Stromal cell of bone marrow (primary cell): ENCODE data around the gene TPP2.

ENCODE experiments used
- DNase-seq: peaks from one replicate; pipeline ENCODE4 v3.0.0-alpha.2; 2012; ENCODE audit warnings: low read depth

The TPP2 gene

DNA sequence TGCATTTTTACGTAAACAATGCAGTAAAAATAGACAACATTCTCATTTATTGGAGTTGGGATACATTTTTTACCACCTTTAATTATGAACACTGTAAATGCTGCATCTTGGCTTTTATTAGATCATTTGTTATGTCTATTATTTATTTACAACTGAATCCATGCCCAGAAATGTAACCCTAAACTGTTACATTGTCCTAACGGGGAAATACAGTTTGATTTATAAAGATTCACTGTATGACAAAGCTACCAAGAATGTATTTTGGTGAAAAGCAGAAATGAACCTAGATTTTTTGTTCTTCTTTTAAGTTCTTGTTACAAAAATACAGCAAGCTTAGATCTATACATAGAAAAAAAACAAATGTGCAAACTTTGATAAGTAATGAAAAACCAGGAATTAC is 97.0 kb downstream of the TPP2 start:
- no peak for DNase-seq

DNA sequence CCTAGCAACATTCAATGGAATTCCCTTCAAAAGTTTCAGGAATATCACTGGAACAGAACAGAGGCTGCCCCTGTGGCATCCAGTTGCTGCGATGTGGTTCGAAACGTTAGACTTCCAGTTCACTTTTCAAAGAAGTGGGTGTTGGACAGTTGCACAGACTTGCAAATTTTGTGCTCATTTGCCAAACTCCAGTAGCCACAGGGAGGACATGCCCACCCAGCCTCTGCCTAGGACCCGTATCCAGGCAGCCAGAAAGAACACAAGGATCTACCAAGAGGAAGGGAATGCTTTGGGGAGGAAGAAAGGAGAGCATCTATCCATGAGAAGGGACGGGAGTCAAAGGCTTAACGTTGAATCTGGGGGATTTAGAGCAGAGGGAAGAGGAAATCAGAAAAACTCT is 98.2 kb downstream of the TPP2 start, which contains the start of gene METTL21C:
TSS of gene METTL21C (minus strand) at position 108 of the 400 bp plus-strand sequence. CDS start 546 bp downstream, outside the sequence.
- DNase-seq: no peak

DNA sequence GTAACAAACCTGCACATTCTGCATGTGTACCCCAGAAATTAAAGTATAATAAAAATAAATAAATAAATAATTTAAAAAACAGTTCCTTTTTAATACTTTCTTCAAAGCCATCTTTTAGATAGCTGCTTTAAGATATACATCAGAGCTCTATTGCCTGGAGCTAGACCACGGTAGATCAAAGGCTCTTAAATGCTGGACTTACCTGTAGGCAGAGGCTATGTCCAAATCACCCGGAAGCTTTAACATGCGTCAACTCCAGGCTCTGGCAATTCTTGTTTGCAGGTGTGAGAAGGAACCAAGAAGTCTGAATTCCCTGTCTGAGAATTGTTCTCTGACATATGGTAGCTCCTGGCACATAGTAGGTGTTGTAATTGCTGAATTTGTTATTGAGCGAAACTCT is 99.7 kb downstream of the TPP2 start:
- DNase-seq: no peak

DNA sequence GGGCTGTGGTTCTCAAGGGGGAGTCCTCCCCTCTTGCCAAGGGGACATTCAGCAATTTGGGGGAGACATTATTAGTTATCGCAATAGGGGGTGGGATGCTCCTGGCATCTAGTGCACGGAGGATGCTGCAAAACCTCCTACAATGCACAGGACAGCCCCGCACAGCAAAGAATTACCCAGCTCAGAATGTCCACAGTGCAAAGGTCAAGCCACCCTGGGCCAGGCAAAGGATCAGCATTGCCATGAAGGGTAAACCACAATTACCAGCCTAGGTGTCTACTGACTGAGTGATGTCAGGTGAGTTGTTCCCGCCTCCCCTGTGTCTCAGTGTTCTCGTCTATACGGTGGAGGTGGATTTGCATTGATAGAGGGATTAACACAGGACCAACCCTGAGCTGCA is 100.5 kb downstream of the TPP2 start:
- DNase-seq: no peak

DNA sequence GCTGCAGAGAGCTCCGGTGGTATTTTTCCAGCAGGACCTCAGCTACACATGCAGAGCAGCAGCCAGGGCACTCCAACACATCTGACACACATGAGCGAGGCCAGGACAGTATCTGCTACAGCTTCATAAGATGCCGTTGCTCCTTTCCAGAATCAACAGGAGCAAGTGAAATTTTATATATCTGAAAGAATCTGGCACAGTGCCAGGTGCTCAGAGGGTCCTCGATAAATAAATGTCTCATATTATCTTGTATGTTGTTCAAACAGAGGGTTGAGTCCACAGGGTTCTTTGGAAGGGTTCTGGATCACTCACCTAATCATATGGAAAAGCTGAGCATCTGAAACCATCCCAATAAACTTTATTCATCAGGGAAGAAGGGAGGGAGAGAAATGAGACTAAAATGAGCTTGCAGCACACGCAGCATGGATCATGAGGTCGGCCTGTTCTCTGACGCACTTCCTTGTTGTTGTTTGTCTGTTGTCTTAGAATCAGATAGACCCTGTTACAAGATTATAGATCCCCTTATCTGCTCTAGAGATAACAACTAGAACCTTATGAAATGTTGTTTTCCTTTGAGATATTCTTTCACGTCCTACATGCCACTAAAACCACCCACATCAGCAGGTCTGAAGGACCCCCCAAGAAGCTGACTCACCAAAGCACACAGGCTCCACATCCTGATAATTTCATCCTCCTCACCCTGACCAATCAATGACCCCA is 101.3 kb downstream of the TPP2 start:
- no peak for DNase-seq

DNA sequence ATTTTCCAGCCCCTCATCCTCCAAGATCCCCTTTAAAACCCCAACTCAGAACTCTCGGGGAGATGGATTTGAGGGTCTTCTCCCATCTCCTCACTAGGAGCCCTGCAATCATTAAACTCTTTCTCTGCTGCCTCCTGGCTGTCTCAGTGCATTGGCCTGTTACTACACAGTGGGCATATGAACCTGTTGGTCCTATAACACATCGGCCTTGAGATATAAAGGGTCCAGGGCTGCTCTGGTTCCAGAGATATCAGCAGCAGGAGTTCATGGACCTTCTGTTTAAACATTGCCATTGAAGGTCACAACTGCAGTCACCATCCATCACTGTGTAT is 101.8 kb downstream of the TPP2 start:
- DNase-seq: no peak

DNA sequence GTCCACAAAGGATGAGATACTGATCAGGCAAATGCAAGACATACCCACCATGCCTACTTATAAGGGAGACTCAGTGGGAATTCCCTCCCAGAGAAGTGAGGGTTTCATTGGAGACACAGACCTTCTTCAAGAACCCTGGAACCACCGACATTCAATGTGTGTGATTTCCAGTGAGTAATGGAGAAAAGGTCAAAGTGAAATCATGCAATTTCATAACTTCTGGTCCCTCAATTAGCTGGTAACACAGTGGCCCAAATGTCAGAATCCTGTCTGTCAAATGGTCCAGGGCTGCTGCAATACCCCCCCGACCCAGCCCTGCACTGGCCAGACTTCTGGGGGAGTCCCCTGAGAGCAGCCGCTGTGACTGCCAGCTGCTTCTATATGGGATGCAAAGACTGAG is 102.7 kb downstream of the TPP2 start:
- DNase-seq: no peak

DNA sequence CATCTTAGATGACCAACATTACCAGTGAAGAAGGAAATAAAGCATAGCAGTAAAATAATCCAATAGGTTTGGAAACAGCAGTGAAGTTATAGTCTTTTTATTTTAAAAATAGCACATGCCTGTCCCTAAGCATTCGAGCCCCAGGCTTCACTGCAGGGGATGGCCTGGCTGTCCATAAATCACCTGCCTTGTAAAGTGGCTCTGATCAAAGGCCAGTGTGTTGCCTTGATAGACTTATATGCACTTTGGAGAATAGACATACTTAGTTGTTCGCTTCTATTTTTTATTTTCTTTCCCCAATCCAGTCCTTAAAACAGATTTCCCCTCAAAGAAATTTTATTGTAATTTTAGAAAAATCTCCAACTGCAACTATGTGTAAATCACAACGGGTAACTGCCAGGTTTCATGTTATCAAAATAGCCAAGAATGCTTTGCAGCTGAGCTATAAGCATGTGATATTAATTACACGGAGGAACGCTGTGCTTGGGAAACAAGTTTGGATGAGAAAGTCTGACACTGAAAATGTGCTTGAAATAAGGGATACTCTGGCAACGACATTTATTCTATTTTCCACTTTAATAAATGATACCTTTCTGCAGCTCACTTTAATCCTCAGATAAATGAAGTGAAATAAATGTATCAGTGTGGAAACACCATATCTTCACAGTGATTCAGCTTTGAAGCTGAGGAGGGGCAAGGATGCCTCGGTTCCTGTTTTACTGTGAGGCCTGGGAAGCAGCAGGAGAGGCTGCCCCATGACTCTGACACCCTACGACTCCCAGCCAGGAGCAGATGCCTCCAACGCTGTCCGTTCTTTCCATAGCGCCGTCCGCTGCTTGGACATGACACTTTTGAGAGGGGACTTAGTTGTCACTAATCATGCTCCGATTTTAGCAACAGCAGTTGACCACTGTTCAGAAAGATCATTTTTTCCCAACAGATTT is 103.6 kb downstream of the TPP2 start:
- no peak for DNase-seq

DNA sequence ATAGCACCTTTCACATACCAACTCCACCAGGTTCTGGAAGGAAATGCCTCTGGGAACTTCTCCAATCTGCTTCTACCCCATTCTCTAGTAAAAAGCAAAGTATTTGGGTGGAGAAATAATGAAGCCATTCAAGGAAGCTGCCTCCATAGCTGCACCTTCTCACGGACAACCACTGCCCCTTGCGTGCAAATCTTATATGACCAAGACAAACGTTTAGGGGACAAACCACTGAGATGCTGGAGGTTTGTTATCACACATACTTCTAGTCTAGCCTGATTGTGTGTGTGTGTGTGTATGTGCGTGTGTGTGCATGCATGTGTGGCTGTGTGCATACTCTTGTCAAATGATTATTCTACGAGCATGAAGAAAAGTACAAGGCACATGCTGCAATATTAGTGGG is 104.5 kb downstream of the TPP2 start:
- no peak for DNase-seq

DNA sequence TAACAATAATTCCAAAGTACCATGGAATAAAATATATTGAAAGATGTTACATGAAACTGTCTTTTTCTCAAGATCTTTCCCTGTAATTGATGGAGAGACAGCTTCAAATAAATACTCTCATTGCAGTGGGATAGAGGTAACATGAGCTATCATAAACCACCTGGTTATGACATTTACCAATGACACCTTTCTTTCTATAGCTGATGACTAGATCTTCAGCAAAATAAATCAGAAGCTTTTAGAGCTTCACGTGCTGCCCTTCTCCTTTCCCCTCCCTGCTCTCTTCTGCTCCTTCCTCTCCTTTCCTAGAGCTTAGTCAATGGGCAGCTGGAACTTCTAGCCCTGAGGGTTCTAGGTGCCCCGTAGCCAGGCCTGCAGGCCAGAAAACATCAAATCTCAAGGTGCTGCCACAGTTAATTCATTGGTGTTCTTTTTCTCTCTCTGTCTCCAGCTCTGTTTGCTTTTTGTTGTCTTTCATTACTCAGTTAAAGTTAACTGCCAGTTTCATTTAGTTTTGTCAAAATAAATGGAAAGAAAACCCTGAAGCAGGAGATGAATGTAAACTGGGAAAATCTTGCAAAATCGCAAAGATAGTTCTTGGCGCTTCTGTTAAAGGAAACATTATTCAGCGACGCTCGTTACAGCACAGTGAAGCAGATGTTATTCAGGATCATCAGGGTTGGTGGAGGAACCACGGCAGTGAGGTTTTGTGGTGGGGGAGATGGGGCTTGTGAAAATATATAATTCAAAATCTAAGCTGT is 106.4 kb downstream of the TPP2 start:
- DNase-seq: no peak

DNA sequence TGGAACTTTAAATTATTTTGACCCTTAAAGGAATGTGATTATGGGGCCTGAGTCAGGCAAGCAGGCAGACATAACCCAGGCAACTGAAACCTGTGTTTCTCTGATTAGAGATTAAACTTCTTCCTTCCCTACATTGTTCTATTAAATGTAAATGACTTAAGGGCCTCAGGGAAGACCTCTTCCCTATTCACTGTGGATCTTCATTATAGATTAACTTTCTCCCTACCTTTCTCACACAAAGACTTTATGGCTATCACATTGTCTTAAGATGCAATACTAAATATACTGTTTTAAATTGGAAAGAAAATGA is 106.9 kb downstream of the TPP2 start:
- DNase-seq: no peak

DNA sequence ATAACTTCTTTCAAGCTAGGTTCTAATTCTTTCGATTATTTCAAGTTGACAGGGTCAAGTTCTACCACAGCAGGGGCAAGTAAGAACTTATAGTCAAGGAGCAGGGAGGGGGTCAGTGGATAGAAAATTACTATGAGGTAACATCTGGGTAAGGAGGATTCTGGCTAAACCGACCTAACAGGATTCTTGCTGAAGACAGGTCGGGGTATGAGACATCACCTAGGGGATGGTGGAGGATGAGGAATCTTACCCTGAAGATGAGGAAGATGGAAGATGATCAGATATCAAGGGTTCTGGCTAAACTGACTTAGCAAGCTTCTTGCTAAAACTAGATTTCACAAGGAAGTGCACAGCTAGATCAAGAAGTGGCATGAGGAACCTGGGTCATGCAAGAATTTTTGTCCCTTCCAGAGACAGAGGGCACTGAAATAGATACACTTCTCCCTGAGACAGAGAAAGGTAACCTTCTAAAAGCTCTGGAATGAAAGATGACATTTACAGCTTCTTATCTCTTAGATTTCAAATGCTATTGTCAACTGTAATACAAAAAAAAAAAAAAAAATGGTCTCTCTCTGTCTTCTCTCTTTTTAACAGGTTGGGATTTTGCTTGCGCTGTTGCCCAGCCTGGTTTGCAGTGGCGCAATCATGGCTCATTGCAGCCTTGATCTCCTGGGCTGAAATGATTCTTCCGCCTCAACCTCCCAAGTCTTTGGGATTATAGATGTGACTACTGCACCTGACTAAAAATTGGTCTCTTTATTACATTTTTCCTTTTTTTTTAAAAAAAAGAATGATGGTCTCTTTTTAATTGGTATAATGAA is 107.7 kb downstream of the TPP2 start:
- DNase-seq: no peak

DNA sequence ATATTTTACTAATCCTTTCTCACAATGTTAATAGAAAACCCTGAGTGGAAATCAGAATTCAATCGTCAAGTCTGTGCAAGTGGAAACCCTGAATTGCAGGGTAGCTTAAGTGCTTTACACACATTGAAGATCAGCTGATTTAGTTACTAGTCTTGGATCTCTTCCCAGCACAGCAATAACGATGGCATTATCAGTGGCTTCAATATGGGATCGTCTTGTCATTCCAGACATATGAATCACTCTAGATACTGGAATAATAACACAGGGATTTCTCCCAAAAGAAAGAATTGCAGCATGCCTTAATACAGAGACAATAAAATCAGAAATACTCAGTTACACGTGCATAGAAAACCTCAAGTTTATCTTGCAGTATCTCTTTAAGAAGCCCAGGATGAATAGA is 110.7 kb downstream of the TPP2 start:
- DNase-seq: peak; percentile 85

DNA sequence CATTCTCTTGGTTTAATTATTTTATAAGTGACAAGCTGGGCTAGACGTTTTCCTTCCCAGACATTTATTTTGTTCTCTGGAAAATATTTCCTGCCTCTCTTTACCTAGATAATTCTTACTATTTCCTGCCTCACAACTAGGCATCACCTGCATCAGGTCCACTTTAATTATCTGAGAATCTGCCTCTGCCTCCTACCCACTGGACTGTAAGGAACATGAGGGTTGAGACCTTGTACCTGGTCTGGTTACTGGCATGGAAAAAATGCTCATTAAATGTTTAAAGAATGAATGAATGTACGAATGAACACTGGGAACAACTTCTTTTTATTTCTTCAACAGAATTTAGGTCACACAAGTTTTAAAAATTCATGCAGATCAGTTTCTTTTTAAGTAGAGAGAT is 111.4 kb downstream of the TPP2 start:
- no peak for DNase-seq

DNA sequence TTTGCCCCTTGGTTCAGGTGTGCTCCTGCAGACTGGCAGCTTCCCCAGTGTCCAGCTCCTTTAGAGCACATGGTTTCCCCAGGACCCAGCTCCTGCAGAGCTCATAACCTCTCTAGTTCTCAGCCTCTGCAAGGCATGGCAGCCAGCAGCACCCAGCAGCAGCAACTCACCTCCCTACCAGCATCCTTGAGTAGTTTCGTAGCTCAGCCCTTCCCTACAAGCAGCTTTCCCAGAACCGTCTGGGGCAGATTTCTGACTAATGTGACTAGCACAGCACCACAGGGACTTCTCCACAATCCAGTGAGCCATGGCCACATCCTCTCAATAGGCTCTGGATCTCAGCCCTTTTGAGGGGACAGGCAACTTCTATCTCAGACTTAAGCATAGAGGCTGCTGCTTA is 112.2 kb downstream of the TPP2 start:
- DNase-seq: no peak

DNA sequence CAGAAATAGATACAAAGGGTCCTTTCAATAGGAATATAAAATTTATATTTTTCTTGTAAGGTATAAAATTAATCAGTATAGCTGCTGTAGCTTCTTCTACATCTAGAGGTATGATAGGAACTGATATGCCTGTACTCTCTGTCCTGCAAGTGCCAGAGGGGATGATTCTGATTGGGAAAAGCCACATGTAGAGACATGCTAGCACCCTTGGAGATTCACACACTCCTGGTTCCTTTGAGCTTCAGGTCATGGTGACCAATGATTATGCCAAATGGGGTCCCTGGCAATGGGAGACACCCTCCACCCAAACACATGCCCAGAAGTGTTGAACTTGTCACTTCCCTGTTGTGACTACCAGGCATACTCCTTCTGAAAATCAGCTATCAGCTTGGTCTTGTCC is 112.8 kb downstream of the TPP2 start:
- no peak for DNase-seq

DNA sequence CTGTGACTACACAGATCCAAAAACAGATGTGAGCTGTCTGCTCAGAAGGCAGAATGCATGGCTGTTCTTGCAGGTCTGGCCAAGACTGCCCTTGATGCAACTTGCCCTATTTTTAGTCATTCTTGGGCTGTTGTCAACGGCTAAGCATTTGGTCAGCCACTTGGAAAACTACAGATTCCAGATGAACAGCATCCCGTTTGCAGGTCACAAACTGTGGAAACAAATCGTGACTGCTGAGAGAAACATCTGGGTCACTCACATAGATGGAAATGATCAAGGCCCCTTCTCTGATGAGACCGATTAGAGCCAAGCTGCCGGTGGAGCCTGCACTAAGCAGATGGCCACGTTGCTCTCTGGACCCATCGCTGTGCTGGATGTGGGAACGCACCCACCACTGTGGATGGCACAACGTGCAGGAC is 113.5 kb downstream of the TPP2 start:
- DNase-seq: no peak

DNA sequence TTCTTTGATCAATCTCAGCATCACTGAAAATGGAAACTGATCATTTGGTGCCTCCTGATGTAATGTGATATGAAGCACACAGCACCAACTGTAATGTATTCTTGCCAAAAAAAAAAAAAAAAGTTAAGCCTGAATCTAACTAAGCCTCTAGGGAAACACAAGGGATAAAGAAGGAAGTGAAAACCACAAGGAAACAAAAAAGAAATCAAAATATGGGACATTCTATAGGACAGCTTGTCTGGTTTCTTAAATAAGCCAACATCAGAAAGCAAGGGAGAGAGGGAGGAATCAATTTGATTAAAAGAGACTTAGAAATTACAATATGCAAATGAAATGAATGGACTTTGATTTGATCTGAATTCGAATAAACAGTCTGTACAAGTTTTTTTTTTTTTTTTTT is 118.7 kb downstream of the TPP2 start:
- no peak for DNase-seq

DNA sequence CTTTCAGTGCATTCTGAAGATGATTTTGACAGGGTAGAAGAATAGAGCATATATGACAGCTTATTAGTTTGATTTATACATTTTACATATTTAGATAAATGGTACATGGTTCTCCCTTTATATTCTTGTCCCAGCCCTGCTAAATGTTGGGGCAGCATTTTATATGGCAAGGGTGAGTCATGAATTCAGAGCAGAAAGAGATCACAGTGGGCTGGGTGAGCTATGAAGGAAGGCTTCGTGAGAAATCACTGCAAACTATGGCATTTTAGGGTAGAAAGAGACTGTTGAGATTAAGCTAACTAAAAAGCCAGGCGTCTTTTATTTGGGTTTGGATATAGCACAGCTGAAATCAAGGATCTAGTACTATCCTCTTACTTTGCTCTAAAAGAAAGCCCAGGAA is 122.0 kb downstream of the TPP2 start:
- DNase-seq: no peak

DNA sequence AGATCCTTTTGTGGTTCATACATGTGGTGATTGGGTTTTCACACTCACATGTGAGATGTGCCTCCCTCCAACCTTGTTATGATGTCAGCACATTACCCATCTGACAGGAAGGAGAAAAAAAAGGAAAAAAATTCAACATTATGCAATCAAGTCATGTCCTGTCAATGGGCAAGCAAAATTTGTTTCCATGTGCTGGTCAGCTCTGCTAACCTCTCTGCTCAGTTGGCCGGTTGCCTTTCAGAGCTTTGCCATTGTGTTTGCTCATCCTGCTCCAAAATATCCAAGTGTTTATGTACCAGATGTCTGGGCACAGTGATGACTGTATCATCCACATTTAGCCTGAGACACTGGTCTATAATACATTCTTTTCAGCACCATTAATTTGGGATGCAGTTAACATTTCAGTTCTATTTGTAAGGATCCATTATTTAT is 125.0 kb downstream of the TPP2 start:
- DNase-seq: peak; percentile 60

DNA sequence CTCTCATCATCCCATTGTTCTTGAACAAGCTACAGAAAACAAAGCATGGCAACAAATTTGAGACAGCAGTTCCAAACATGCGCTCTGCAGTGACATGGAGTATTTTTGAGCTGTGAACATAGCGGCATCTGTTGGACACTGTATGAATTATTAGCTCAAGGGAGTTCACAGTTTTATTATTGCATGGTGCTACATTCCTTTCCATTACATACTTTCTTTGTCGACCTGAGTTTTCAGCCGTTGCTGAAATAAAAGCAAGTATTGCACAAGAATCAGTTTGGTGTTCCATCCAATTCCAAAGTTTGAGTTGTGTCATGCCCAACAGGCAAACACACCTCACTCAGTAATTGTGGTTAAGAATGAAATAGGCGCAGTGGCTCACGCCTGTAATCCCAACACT is 128.1 kb downstream of the TPP2 start:
- DNase-seq: no peak

DNA sequence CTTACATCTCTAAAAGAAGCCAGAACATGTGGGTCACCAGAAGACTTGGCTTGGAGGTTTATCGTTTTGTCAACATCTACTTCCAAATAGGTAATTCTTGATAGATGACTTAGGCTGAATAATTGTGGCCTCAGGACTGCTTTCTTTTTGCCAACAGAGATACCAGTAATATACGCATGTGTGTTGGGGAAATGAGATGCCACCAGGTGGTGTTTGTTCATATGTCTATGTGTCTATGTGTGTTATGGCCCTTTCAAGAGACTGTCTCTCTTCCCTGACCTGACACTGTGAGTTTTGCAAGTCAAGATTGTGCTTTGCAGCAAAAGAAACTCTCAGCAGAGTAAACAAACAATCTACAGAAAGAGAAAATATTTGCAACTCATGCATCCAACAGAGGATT is 129.6 kb downstream of the TPP2 start:
- DNase-seq: no peak
